Right cardiac atrium (tissue), 5 donors: ENCODE results near the gene DDN. TPM values are rescaled to one million over a fixed set of nuclear protein-coding genes. Genes with fewer than 3 reads are reported as not detected.
A peak's percentile ranks its signal among the peaks of the same experiment; 100 is the strongest.

Source experiments
- ATAC-seq, 2 donors: fragments of 200-7000 bp; cut with Tn5 transposase; one replicate each; pipeline versions ENCODE4 v1.8.0 to v1.9.1; 2020; ENCODE audit warnings: moderate library complexity in 2 of 2, mild to moderate bottlenecking in 1 of 2
- DNase-seq, 3 donors: peaks; one replicate each; pipeline ENCODE4 v3.0.0-alpha.2; 2020
- H3K27ac ChIP-seq: one replicate; pipeline ENCODE4 v1.5.1; 2013; ENCODE audit warnings: mild to moderate bottlenecking, low read length, control low read depth, moderate library complexity
- H3K27me3 ChIP-seq: one replicate; pipeline ENCODE4 v1.6.1; 2013; ENCODE audit not compliant: control insufficient read depth, insufficient read depth
- H3K4me1 ChIP-seq: one replicate; pipeline ENCODE4 v1.6.1; 2013; ENCODE audit warnings: low read length; ENCODE audit not compliant: control insufficient read depth, insufficient read depth
- H3K4me3 ChIP-seq: one replicate; pipeline ENCODE4 v1.5.1; 2013; ENCODE audit warnings: low read length, control low read depth
- H3K9me3 ChIP-seq: one replicate; pipeline ENCODE4 v1.6.1; 2013; ENCODE audit warnings: low read length; ENCODE audit not compliant: control insufficient read depth
- WGBS: extraction: QIAGEN DNeasy Blood & Tissue Kit; methylation state at CpG from one replicate; pipeline ENCODE4 v1.1.7; 2013; 5-methylcytosine and 5-hydroxymethylcytosine counted together
- intact Hi-C, 4 donors: fragments of 100-400 bp; cut with DNase I; formaldehyde crosslinking; loops; one replicate each; pipeline versions ENCODE4 v1.11.0 to v1.14.0; 2022 to 2023
- long read RNA-seq, 4 donors: library from polyadenylated mRNA; unstranded; transcript quantifications; one replicate each; pipeline ENCODE4 v2.0.0, GENCODE V29; 2020 to 2021
- polyA plus RNA-seq: library from polyadenylated mRNA; stranded (reverse); fragments of 200-250 nt; gene quantifications from one replicate; pipeline ENCODE4 v1.2.3, GENCODE V29; 2013
- total RNA-seq, 4 donors: library from RNA; stranded (reverse); fragmentation: NEBNext Ultra II Directional; extraction: Animal tissue kit (Norgen Biotek cat#: 25700); gene quantifications; one replicate each; pipeline ENCODE4 v1.2.1, GENCODE V29; 2021
- donor health status: healthy with polysubstance abuse.
- donor health status: DM: no; HTN: yes; CAD: no.
- donor health status: DM: no; HTN: no; CAD: no.
- donor health status: DM: no; HTN: yes; CAD: no; lungs with severe emphysema.
- donor health status: DM: yes; HTN: yes; CAD: no.

DDN gene
- total RNA-seq (1 to 10 TPM in 2 of 4 donors, under 1 TPM in 2; 0.42 to 2.8 (median 1.1) TPM), polyA plus RNA-seq (1.6 TPM)
- long read RNA-seq, donor 1, result 0 reads
- long read RNA-seq, donor 2, result 0 reads
- long read RNA-seq, donor 3, result 0 reads
- long read RNA-seq, donor 4, partial matches to known transcripts, result 0 of 3 reads
- long read RNA-seq, donor 4, other reads (novel, unspliced or antisense), result 2 of 3 reads

DNA sequence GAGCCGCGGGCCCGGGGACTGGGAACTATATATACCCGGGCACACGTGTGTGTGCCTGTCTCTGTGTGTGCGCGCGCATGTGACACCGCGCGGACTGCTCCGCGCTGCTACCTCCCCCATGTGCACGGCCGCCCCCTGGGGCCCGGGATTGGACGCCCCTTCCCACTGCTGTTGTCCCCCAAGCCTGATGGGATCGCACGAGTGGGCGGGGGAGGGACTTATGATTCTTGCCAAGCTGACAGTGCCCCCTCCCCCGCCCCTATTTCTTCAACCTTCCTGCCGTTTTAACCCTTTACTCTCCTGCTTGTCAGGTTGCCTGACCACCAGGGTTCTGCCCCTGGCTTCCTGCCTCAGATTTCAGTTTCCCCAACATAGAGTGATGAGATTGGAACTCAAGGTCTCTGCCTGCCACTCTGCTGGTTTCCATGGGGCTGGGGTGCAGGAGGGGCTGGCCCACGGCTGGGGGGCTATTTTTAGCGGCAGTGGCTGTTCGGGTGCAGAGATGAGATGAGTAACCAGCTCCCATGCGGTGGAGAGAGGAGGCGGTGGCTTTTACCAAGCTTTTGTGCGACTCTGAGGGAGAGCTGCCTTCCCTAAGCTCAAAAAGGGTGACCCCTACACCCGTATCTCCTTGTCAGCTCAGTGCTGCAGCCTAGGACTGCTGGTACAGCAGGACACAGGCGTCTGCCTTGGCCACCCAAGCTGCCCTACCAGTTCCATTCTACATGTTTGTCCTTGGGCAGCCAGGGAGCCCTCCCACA, at the start of gene DDN:
Gene DDN, minus strand, starts transcription at position 5 of the 761 bp plus-strand sequence. CDS start 88 bp downstream, outside the sequence.
- Histone ChIP-seq H3K4me1 (peaks cover 7% of the 10 kb centered on the region), H3K9me3 (no peaks in the 10 kb centered on the region), H3K27me3 (no peaks in the 10 kb centered on the region), H3K27ac (peak within 1 kb of the TSS; percentile 50), H3K4me3 (peak within 1 kb of the TSS; percentile 21)
- peak; percentile 24 to 33 for ATAC-seq
- intact Hi-C loops, result loop anchor here in 1 of 4 donors (5.0 kb wide), 1 partner anchor 147 kb away; the partner anchor contains the start of gene DDX23
- DNase-seq, result peak; percentile 46 to 74 (median 73)
- 3% methylated on average over 30 of the region's 30 CpGs for WGBS

GRCh38 chr12:49048953-49049352, 49.8 kb upstream of the DDN start:
- Histone ChIP-seq H3K9me3 (no peaks in the 10 kb centered on the region), H3K27ac (no peak overlapping the region), H3K4me1 (no peaks in the 10 kb centered on the region), H3K4me3 (no peak overlapping the region), H3K27me3 (no peaks in the 10 kb centered on the region)
- WGBS, result 91% methylated on average over 10 of the region's 10 CpGs
- DNase-seq (peak in 1 of 3 donors; percentile 14), ATAC-seq (no peak)
- intact Hi-C loops, result no loop called here

GRCh38 chr12:49046129-49046895, 47.1 kb upstream of the DDN start:
- Histone ChIP-seq H3K4me1 (no peaks in the 10 kb centered on the region), H3K9me3 (no peaks in the 10 kb centered on the region), H3K27me3 (no peaks in the 10 kb centered on the region), H3K27ac (no peak overlapping the region), H3K4me3 (no peak overlapping the region)
- intact Hi-C loops, result no loop called here
- no peak for ATAC-seq
- peak in 2 of 3 donors; percentile 21 to 34 for DNase-seq
- 89% methylated on average over 12 of the region's 12 CpGs for WGBS

GRCh38 chr12:49044660-49045059, 45.5 kb upstream of the DDN start:
- intact Hi-C loops, result no loop called here
- DNase-seq, result peak in 2 of 3 donors; percentile 17 to 33
- no peak for ATAC-seq
- Histone ChIP-seq H3K4me1 (no peaks in the 10 kb centered on the region), H3K27ac (no peak overlapping the region), H3K27me3 (no peaks in the 10 kb centered on the region), H3K4me3 (no peak overlapping the region), H3K9me3 (no peaks in the 10 kb centered on the region)
- WGBS, result 96% methylated on average over 12 of the region's 12 CpGs

DNA sequence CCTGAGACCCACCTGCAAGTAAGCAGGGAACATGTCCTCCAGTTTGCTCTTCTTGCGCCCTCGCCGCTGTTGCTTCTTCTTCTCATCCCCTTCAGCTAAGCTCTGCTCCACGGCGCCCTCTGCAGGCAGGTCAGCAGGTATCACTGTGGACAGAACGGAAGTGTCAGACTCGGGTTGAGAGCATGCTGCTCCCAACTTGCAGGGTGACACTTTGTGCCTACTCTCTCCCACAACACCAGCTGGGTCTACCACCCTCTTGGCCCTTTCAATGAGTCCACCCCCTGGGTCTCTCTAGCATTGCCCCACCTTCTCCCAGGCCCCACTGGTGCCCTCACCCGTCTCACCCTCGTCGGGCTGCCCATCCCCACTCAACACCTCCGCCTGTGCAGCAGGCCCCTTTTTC, 44.7 kb upstream of the DDN start:
- no peaks in the 10 kb centered on the region for H3K9me3 ChIP-seq
- H3K4me3 ChIP-seq, result no peak overlapping the region
- 57% methylated on average over 11 of the region's 11 CpGs for WGBS
- DNase-seq (peak; percentile 64 to 90 (median 79)), ATAC-seq (peak; percentile 4 to 13)
- no peaks in the 10 kb centered on the region for H3K27me3 ChIP-seq
- H3K27ac ChIP-seq, result no peak overlapping the region
- intact Hi-C loops, result no loop called here
- H3K4me1 ChIP-seq, result no peaks in the 10 kb centered on the region

DNA sequence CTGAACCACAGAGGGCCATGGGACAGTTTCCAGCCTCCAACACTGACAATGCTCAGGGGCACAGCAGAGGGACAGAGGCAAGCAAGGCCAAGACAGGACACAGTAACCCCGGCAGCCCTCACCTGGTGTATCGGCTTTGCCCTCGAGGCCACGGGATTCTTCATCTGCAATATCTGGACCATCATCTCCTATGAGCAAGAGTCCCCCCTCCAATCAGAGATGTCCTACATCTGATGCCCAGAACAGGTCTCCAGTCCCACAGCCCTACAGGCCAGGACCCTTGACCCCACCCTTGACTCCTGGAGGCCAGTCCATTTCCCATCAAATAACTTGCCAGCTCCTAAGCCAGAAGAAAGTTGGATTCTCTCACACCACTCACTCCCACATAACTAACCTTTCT, 44.1 kb upstream of the DDN start:
- 93% methylated on average over 4 of the region's 4 CpGs for WGBS
- Histone ChIP-seq H3K27ac (no peak overlapping the region), H3K4me1 (no peaks in the 10 kb centered on the region), H3K27me3 (no peaks in the 10 kb centered on the region), H3K4me3 (no peak overlapping the region), H3K9me3 (no peaks in the 10 kb centered on the region)
- DNase-seq, result peak in 1 of 3 donors; percentile 16
- no peak for ATAC-seq
- intact Hi-C loops, result no loop called here

DNA sequence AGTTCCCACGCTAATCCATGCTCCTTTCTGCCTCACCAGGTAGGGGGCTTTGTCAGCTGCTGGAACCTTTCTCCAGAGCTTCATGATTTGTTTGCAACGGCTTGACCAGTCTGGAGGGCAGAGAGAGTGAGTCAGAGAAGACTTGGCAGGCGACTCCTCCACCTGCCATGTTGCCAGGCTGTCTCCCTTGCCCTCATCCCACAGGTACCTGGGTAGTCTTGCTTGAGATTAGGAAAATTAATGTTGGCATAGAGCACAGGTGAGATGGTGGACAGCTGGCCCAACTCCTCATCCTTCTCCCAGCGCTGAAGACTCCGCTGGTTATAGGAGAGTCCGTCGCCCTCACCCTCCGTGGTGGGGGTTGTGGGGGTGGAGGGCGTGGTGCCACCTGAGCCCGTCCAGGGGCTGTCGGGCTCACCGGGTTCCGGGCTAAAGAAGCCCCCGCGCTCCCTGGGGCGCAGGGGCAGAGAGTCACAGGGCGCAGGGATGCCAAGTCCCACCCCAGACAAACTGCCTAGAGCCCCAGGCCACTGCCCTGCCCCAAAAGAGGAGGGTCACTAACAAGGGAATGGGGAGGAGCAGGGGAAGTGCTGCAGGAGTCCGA, 42.8 kb upstream of the DDN start:
- H3K4me1 ChIP-seq, result no peaks in the 10 kb centered on the region
- 89% methylated on average over 18 of the region's 18 CpGs for WGBS
- no peaks in the 10 kb centered on the region for H3K9me3 ChIP-seq
- no peak for ATAC-seq
- intact Hi-C loops, result no loop called here
- no peak overlapping the region for H3K4me3 ChIP-seq
- H3K27me3 ChIP-seq, result no peaks in the 10 kb centered on the region
- peak in 2 of 3 donors; percentile 43 to 53 for DNase-seq
- H3K27ac ChIP-seq, result no peak overlapping the region

GRCh38 chr12:49041036-49041880, 42.1 kb upstream of the DDN start:
- H3K9me3 ChIP-seq, result no peaks in the 10 kb centered on the region
- H3K4me3 ChIP-seq, result no peak overlapping the region
- H3K27me3 ChIP-seq, result no peaks in the 10 kb centered on the region
- no peaks in the 10 kb centered on the region for H3K4me1 ChIP-seq
- intact Hi-C loops, result no loop called here
- peak in 2 of 3 donors; percentile 12 to 67 for DNase-seq
- ATAC-seq, result peak in 1 of 2 donors; percentile 4
- no peak overlapping the region for H3K27ac ChIP-seq
- WGBS, result 93% methylated on average over 31 of the region's 31 CpGs

DNA sequence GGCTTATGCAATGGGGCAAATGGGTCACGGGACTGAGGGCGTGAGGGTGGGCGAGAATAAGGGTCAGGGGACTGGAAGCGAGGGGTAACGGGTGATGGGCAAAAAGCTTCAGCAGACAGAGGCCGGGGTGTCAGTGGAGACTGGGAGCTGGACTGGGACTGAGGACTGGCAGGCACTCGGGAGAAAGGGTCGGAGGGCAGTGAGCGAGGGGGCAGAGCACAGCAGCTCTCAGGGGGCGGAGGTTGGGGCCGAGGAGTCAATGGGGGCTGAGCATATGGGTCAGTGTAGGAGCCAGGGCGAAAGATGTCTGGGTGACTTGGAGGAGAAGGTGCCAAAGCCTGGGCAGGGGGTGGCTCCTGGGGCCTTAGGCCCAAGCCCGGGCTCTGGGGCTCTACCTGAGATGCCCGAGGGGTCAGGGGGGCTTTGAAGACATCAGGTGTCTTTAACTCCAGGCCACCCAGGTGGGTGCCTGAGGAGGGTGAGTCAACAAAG, 41.2 kb upstream of the DDN start:
- intact Hi-C loops, result no loop called here
- peak; percentile 9 to 44 (median 39) for DNase-seq
- WGBS, result 91% methylated on average over 14 of the region's 14 CpGs

More for the DNA sequence above, 41.2 kb upstream of the DDN start:
- Histone ChIP-seq H3K9me3 (no peaks in the 10 kb centered on the region), H3K4me1 (no peaks in the 10 kb centered on the region), H3K27me3 (no peaks in the 10 kb centered on the region), H3K27ac (no peak overlapping the region), H3K4me3 (no peak overlapping the region)
- peak in 1 of 2 donors; percentile 2 for ATAC-seq
